Measurements from ENCODE around the gene TNFAIP3. TPM values are rescaled to one million over a fixed set of nuclear protein-coding genes. Genes with fewer than 3 reads are reported as not detected.

Gene TNFAIP3
- total and polyA plus RNA-seq, 2 donors (not counting 1 experiment from before 2014, with no cell fraction given), result 86.2 to 92.0 TPM

- H3K27ac ChIP-seq (ENCODE audit: low read length in 2 of 2), result peak overlapping the region in 1 of 2 donors; percentile 45
- no peaks in the 10 kb centered on the region for H3K9me3 Mint-ChIP-seq (ENCODE audit: insufficient read depth)
Measured at GRCh38 chr6:137919837-137920730, 53.0 kb downstream of the TNFAIP3 start.

More at GRCh38 chr6:137919837-137920730, 53.0 kb downstream of the TNFAIP3 start:
- 34% methylated on average over 6 of the region's 8 CpGs for WGBS (ENCODE audit: insufficient coverage)
- no peaks in the 10 kb centered on the region for H3K36me3 ChIP-seq (replicated peaks in 1 of 2; ENCODE audit: control extremely low read depth in 1 of 2, control insufficient read depth in 1 of 2, extremely low read depth in 1 of 2, insufficient read depth in 2 of 2, low read length in 1 of 2)
- H3K4me3 Mint-ChIP-seq, result peak overlapping the region; percentile 23
- H3K4me3 ChIP-seq (ENCODE audit: control extremely low read depth in 1 of 5, extremely low read depth in 1 of 5, insufficient read depth in 1 of 5, low read depth in 2 of 5, low read length in 4 of 5), result no peak overlapping the region
- POLR2A ChIA-PET, result interaction anchor here (0.6 to 1.3 kb wide), 2 partner anchors 8 to 1034 kb away, joined by 3 read pairs; no protein-coding TSS in a partner anchor
- CTCF ChIA-PET, result interaction anchor here (0.9 to 1.7 kb wide), 5 partner anchors 19 to 258 kb away, joined by 3 to 10 read pairs (median 4); no protein-coding TSS in a partner anchor
- ATAC-seq (ENCODE audit: low read depth), result peak; percentile 78
- H3K9me3 ChIP-seq (ENCODE audit: control extremely low read depth in 1 of 3, control insufficient read depth in 2 of 3, insufficient read depth in 1 of 3, low read length in 2 of 3), result no peaks in the 10 kb centered on the region
- peaks cover 27% of the 10 kb centered on the region for H3K4me1 Mint-ChIP-seq
- DNase-seq, result peak; percentile 68
- H3K27ac Mint-ChIP-seq, result peak overlapping the region; percentile 44
- no peaks in the 10 kb centered on the region for H3K27me3 Mint-ChIP-seq
- no peaks in the 10 kb centered on the region for H3K79me2 ChIP-seq (ENCODE audit: control insufficient read depth, insufficient read depth, low read length)
- no peak overlapping the region for H2AFZ ChIP-seq (ENCODE audit: insufficient read depth, low read depth, low read length, poor library complexity, severe bottlenecking)
- TF ChIP-seq CTCF (IDR thresholded peaks at IDR 0.05), result no peak
- TF ChIP-seq EZH2 (IDR thresholded peaks at IDR 0.05; ENCODE audit: borderline replicate concordance, insufficient read depth, low read depth, low read length, poor library complexity, severe bottlenecking), result no peak
- intact Hi-C loops (cut with micrococcal nuclease), result no loop called here
- no peaks in the 10 kb centered on the region for H3K27me3 ChIP-seq (replicated peaks in 1 of 4; ENCODE audit: control extremely low read depth in 1 of 4, control insufficient read depth in 3 of 4, insufficient read depth in 4 of 4, low read length in 3 of 4)
- H3K4me1 ChIP-seq (ENCODE audit: control insufficient read depth in 2 of 2, insufficient read depth in 2 of 2, low read length in 2 of 2), result peaks cover 25 to 28% of the 10 kb centered on the region in 2 donors
- H4K20me1 ChIP-seq (ENCODE audit: control insufficient read depth, insufficient read depth, low read length, poor library complexity, severe bottlenecking), result no peaks in the 10 kb centered on the region
- H3K4me2 ChIP-seq (replicated peaks; ENCODE audit: low read depth, low read length, poor library complexity, severe bottlenecking), result peak overlapping the region; percentile 18
- H3K9ac ChIP-seq (ENCODE audit: low read length), result no peak overlapping the region
